Naive thymus-derived CD4-positive, alpha-beta T cell (primary cell): ENCODE results near the gene MYH15. TPM values are rescaled to one million over a fixed set of nuclear protein-coding genes. Genes with fewer than 3 reads are reported as not detected.

Source experiments
- ATAC-seq: fragments of 150-1000 bp; cut with Tn5 transposase; 2 replicates; pipeline ENCODE4 v1.10.0; 2021; ENCODE audit warnings: mild to moderate bottlenecking, moderate library complexity
- CTCF ChIA-PET: fragments of 350-600 bp; sonication (Branson Sonifier 250); formaldehyde crosslinking; loops from one replicate; lab custom pipeline; 2021; ENCODE audit warnings: antibody characterized with exemption; lab: Charles Lee
- POLR2A ChIA-PET: fragments of 350-600 bp; sonication (Branson Sonifier 250); formaldehyde crosslinking; loops from one replicate; lab custom pipeline; 2021; ENCODE audit warnings: antibody characterized with exemption, inconsistent platforms; lab: Charles Lee
- DNase-seq, 9 donors: peaks; one replicate each; pipeline versions ENCODE4 v3.0.0 to v3.0.0-alpha.2; 2020 to 2022; ENCODE audit warnings: mixed read lengths in 1 of 9
- H3K27ac ChIP-seq: one replicate; pipeline ENCODE4 v1.7.0; 2013; ENCODE audit warnings: mild to moderate bottlenecking, low read depth, low read length, moderate library complexity
- H3K27me3 ChIP-seq, 2 donors: one replicate each; pipeline ENCODE4 v1.7.0; 2013; ENCODE audit warnings: low read length in 2 of 2, mild to moderate bottlenecking in 2 of 2, moderate library complexity in 2 of 2; ENCODE audit not compliant: control insufficient read depth in 2 of 2, insufficient read depth in 2 of 2
- H3K36me3 ChIP-seq, 3 experiments: 1 replicate in 2 of 3; 2 replicates in 1 of 3; pipeline ENCODE4 v1.7.0; 2013; ENCODE audit warnings: low read length in 3 of 3, mild to moderate bottlenecking in 3 of 3, moderate library complexity in 1 of 3; ENCODE audit not compliant: insufficient read depth in 3 of 3, control insufficient read depth in 2 of 3
- H3K4me1 ChIP-seq, 2 donors: one replicate each; pipeline ENCODE4 v1.7.0; 2013; ENCODE audit warnings: low read length in 2 of 2, mild to moderate bottlenecking in 2 of 2, moderate library complexity in 1 of 2; ENCODE audit not compliant: control insufficient read depth in 2 of 2, insufficient read depth in 2 of 2
- H3K4me3 ChIP-seq: 2 replicates; pipeline ENCODE4 v1.7.0; 2013; ENCODE audit warnings: mild to moderate bottlenecking, low read length
- H3K9me3 ChIP-seq, 3 experiments: 1 replicate in 2 of 3; 2 replicates in 1 of 3; pipeline ENCODE4 v1.7.0; 2013; ENCODE audit warnings: low read length in 3 of 3; ENCODE audit not compliant: control insufficient read depth in 2 of 3
- H3K27ac Mint-ChIP-seq, 9 donors: one replicate each; pipeline ENCODE4 v1.8.0; 2020 to 2022; ENCODE audit warnings: mixed read lengths in 9 of 9, mild to moderate bottlenecking in 8 of 9, moderate library complexity in 5 of 9, inconsistent platforms in 2 of 9
- H3K27me3 Mint-ChIP-seq, 5 donors: one replicate each; pipeline ENCODE4 v1.8.0; 2021 to 2022; ENCODE audit warnings: mixed read lengths in 5 of 5, mild to moderate bottlenecking in 1 of 5
- H3K36me3 Mint-ChIP-seq, 5 donors: one replicate each; pipeline ENCODE4 v1.8.0; 2020 to 2022; ENCODE audit warnings: mixed read lengths in 5 of 5, mild to moderate bottlenecking in 3 of 5, inconsistent platforms in 1 of 5
- H3K4me1 Mint-ChIP-seq, 7 donors: one replicate each; pipeline ENCODE4 v1.8.0; 2020 to 2022; ENCODE audit warnings: mixed read lengths in 7 of 7, mild to moderate bottlenecking in 3 of 7, inconsistent platforms in 1 of 7
- H3K4me3 Mint-ChIP-seq, 10 donors: one replicate each; pipeline ENCODE4 v1.8.0; 2020 to 2022; ENCODE audit warnings: mild to moderate bottlenecking in 10 of 10, mixed read lengths in 10 of 10, moderate library complexity in 6 of 10, inconsistent platforms in 2 of 10
- H3K9me3 Mint-ChIP-seq, 11 donors: one replicate each; pipeline ENCODE4 v1.8.0; 2020 to 2022; ENCODE audit warnings: mixed read lengths in 11 of 11, mild to moderate bottlenecking in 4 of 11, inconsistent platforms in 1 of 11, moderate library complexity in 1 of 11
- intact Hi-C, 2 donors: fragments of 100-400 bp; cut with micrococcal nuclease; formaldehyde crosslinking; loops; one replicate each; pipeline ENCODE4 v1.15.1; 2023
- polyA plus RNA-seq, 2 donors: library from polyadenylated mRNA; unstranded; fragments of 300-500 nt; fragmentation: Illumina TruSeq; gene quantifications; one replicate each; pipeline ENCODE4 v1.2.3, GENCODE V29; 2021
- total RNA-seq, 6 experiments: library from RNA in 5 of 6; stranded (reverse) in 5 of 6; gene quantifications; 1 replicate in 5 of 6; 2 replicates in 1 of 6; pipeline ENCODE4 v1.2.3 and lab custom pipeline; 2021 to 2026

The MYH15 gene
- total and polyA plus RNA-seq, 7 experiments from 2014 or later, result 0.05 to 0.29 (median 0.10) TPM; not detected in 3

DNA sequence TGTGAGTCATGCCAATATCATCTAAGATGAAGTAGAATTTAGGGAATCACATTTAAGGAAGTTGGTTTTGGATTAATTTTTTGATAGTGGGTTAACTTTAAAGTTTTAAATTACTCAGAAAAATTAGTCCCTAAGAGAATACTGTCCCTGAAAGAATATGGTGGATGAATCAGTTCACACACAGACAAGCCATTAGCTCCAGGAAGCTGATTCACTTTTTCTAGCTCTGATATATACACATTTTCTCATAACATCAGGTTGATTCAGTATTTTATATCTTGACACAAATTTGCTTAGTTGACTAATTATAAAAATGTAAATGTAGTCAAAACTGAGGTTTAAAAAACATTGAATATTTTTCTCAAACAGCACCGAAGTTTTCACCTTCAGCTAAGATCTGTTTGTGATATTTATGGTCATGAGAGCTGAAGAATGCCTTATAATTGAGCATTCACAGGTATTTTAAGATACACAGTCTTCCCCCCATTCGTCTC lies 55.1 kb downstream of the MYH15 start:
- peaks cover 0 to 12% (median 5%) of the 10 kb centered on the region in 11 donors for H3K9me3 Mint-ChIP-seq
- no peaks in the 10 kb centered on the region for H3K4me1 Mint-ChIP-seq
- Histone ChIP-seq H3K9me3 (no peaks in the 10 kb centered on the region), H3K36me3 (no peaks in the 10 kb centered on the region), H3K4me1 (no peaks in the 10 kb centered on the region), H3K27me3 (peaks cover 0 to 4% of the 10 kb centered on the region in 2 donors), H3K4me3 (no peak overlapping the region), H3K27ac (no peak overlapping the region)
- H3K27me3 Mint-ChIP-seq, result peaks cover 0 to 15% (median 5%) of the 10 kb centered on the region in 5 donors
- CTCF ChIA-PET, result no interaction called here
- H3K27ac Mint-ChIP-seq, result no peak overlapping the region
- intact Hi-C loops, result no loop called here
- H3K36me3 Mint-ChIP-seq, result peaks cover 0 to 4% (median 0%) of the 10 kb centered on the region in 5 donors
- DNase-seq (no peak), ATAC-seq (no peak)
- POLR2A ChIA-PET, result no interaction called here
- no peak overlapping the region for H3K4me3 Mint-ChIP-seq

GRCh38 chr3:108453565-108453964 lies 56.8 kb downstream of the MYH15 start:
- Histone ChIP-seq H3K4me1 (no peaks in the 10 kb centered on the region), H3K36me3 (no peaks in the 10 kb centered on the region), H3K9me3 (no peaks in the 10 kb centered on the region), H3K4me3 (no peak overlapping the region), H3K27me3 (peaks cover 0 to 4% of the 10 kb centered on the region in 2 donors), H3K27ac (no peak overlapping the region)
- Mint-ChIP-seq H3K4me3 (no peak overlapping the region), H3K9me3 (peaks cover 0 to 16% (median 6%) of the 10 kb centered on the region in 11 donors), H3K27me3 (peaks cover 0 to 15% (median 5%) of the 10 kb centered on the region in 5 donors), H3K27ac (no peak overlapping the region), H3K36me3 (peaks cover 0 to 4% (median 0%) of the 10 kb centered on the region in 5 donors), H3K4me1 (no peaks in the 10 kb centered on the region)
- intact Hi-C loops, result no loop called here
- no peak for DNase-seq
- POLR2A ChIA-PET, result no interaction called here
- CTCF ChIA-PET, result no interaction called here
- no peak for ATAC-seq

GRCh38 chr3:108450444-108450843 lies 60.0 kb downstream of the MYH15 start:
- peaks cover 0 to 17% (median 4%) of the 10 kb centered on the region in 3 experiments for H3K9me3 ChIP-seq
- H3K4me3 Mint-ChIP-seq, result no peak overlapping the region
- ChIA-PET POLR2A (no interaction called here), CTCF (no interaction called here)
- H3K27me3 ChIP-seq, result peaks cover 0 to under 1% of the 10 kb centered on the region in 2 donors
- ATAC-seq (no peak), DNase-seq (no peak)
- no peak overlapping the region for H3K27ac Mint-ChIP-seq
- no peaks in the 10 kb centered on the region for H3K4me1 Mint-ChIP-seq
- intact Hi-C loops, result no loop called here
- no peaks in the 10 kb centered on the region for H3K4me1 ChIP-seq
- H3K27ac ChIP-seq, result no peak overlapping the region
- H3K36me3 ChIP-seq, result no peaks in the 10 kb centered on the region
- no peak overlapping the region for H3K4me3 ChIP-seq
- H3K27me3 Mint-ChIP-seq, result peaks cover 0 to 15% (median 8%) of the 10 kb centered on the region in 5 donors
- peaks cover 8 to 14% (median 11%) of the 10 kb centered on the region in 5 donors for H3K36me3 Mint-ChIP-seq
- H3K9me3 Mint-ChIP-seq, result peaks cover 8 to 44% (median 29%) of the 10 kb centered on the region in 11 donors

DNA sequence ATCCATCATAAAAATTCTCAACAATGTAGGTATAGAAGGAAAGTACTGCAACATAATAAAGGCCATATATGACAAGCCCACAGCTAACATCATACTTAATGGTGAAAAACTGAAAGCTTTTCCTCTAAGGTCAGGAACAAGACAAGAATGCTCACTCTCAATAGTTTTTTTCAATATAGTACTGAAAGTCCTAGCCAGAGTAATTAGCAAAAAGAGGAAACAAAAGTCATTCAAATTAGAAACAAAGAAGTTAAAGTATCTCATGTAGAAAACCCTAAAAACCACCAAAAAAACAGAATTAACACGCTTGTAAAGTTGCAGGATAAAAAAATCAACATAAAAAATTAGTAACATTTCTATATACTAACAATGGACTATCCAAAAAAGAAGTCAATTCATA lies 61.8 kb downstream of the MYH15 start:
- intact Hi-C loops, result no loop called here
- Histone ChIP-seq H3K9me3 (peaks cover 0 to 17% (median 4%) of the 10 kb centered on the region in 3 experiments), H3K4me1 (no peaks in the 10 kb centered on the region), H3K4me3 (no peak overlapping the region), H3K36me3 (no peaks in the 10 kb centered on the region), H3K27me3 (no peaks in the 10 kb centered on the region), H3K27ac (no peak overlapping the region)
- ChIA-PET POLR2A (no interaction called here), CTCF (no interaction called here)
- Mint-ChIP-seq H3K27me3 (peaks cover 0 to 15% (median 8%) of the 10 kb centered on the region in 5 donors), H3K4me3 (no peak overlapping the region), H3K9me3 (peaks cover 8 to 43% (median 26%) of the 10 kb centered on the region in 11 donors), H3K4me1 (no peaks in the 10 kb centered on the region), H3K36me3 (peaks cover 8 to 14% (median 11%) of the 10 kb centered on the region in 5 donors), H3K27ac (no peak overlapping the region)
- DNase-seq (no peak), ATAC-seq (no peak)

DNA sequence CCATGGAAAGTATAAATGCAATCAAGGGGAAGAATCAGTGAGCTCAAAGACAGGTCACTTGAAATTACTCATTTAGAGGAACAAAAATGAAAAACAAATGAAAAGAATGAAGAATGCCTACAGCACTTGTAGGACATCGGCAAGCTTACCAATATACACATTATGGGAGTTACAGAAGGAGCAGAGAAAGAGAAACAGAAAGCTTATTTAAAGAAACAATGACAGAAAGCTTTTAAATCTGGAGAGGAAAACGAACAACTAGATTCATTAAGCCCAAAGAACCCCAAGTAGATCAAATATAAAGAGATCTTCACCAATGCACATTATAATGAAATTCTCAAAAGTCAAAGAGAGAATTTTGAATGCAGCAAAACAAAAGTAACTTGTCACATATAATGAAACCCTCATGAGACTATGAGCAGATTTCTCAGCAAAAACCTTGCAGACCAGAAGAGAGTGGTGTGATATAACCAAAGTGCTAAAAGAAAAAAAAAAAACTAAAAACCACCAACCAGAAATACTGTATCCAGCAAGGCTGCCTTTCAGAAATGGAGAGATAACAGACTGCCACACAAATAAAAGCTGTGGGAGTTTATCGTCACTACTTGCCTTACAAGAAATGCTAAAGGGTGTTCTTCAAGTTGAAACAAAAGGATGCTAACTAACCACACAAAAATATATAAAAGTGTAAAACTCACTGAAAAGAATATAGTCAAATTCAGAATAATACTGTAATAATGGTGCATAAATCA lies 63.1 kb downstream of the MYH15 start:
- Histone ChIP-seq H3K27me3 (no peaks in the 10 kb centered on the region), H3K4me3 (no peak overlapping the region), H3K36me3 (no peaks in the 10 kb centered on the region), H3K9me3 (peaks cover 0 to 17% (median 4%) of the 10 kb centered on the region in 3 experiments), H3K4me1 (no peaks in the 10 kb centered on the region), H3K27ac (no peak overlapping the region)
- Mint-ChIP-seq H3K27ac (no peak overlapping the region), H3K4me3 (no peak overlapping the region), H3K27me3 (peaks cover 0 to 15% (median 8%) of the 10 kb centered on the region in 5 donors), H3K4me1 (no peaks in the 10 kb centered on the region), H3K36me3 (peaks cover 8 to 14% (median 11%) of the 10 kb centered on the region in 5 donors), H3K9me3 (peaks cover 8 to 42% (median 26%) of the 10 kb centered on the region in 11 donors)
- intact Hi-C loops, result no loop called here
- DNase-seq, result no peak
- no peak for ATAC-seq
- ChIA-PET CTCF (interaction anchor here (0.6 to 1.6 kb wide), 2 partner anchors 9 to 293 kb away, joined by 4 read pairs; no protein-coding TSS in a partner anchor), POLR2A (no interaction called here)

GRCh38 chr3:108442281-108442680 lies 68.1 kb downstream of the MYH15 start:
- Mint-ChIP-seq H3K4me3 (no peak overlapping the region), H3K4me1 (no peaks in the 10 kb centered on the region), H3K27me3 (peaks cover 0 to 10% (median 4%) of the 10 kb centered on the region in 5 donors), H3K9me3 (peaks cover 7 to 28% (median 16%) of the 10 kb centered on the region in 11 donors), H3K36me3 (peaks cover 6 to 12% (median 8%) of the 10 kb centered on the region in 5 donors), H3K27ac (no peak overlapping the region)
- Histone ChIP-seq H3K4me1 (no peaks in the 10 kb centered on the region), H3K4me3 (no peak overlapping the region), H3K9me3 (peaks cover 0 to 14% (median 4%) of the 10 kb centered on the region in 3 experiments), H3K27me3 (no peaks in the 10 kb centered on the region), H3K27ac (no peak overlapping the region), H3K36me3 (no peaks in the 10 kb centered on the region)
- ChIA-PET POLR2A (no interaction called here), CTCF (interaction anchor here (0.7 kb wide), 1 partner anchor 35 kb away, joined by 4 read pairs; no protein-coding TSS in a partner anchor)
- intact Hi-C loops, result no loop called here
- ATAC-seq (no peak), DNase-seq (no peak)
